ENCODE measurements around the gene MAP2K7.
"Not testable (repeated sequence)": the region's sequence is repeated elsewhere in the genome, so short reads cannot be mapped to it uniquely, and the experiment has no call there.

MAP2K7 gene

DNA sequence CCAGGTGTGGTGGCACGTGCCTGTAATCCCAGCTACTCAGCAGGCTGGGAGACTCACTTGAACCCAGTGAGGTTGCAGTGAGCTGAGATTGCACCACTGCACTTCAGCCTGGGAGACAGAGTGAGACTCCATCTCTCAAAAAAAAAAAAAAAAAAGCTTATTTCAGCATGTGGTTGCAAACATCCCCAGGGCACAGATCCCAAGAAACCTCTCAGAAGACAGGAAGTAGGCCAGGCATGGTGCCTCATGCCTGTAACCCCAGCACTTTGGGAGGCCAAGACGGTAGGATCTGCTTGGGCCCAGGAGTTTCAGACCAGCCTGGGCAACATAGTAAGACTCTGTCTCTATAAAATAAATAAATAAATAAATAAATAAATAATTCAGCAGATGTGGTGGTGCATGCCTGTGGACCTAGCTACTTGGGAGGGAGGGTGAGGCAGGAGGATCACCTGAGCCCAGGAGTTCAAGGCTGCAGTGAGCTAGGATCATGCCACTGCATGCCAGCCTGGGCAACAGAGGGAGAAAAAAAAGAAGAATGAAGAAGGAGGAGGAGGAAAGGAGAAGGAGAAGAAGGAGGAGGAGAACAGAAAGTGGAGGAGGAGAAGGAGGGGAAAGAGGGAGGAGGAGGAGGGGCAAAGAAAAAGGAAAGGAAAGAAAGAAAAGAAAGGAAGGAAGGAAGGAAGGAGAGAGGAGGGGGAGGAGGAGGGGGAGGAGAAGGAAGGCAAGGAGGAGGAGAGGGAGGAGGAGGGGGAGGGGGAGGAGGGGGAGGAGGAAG is 19.7 kb upstream of the MAP2K7 start:
- no peak for DNase-seq (ENCODE audit: low read depth in 2 of 2)

GRCh38 chr19:7885818-7886217 is 17.9 kb upstream of the MAP2K7 start:
- no peak for DNase-seq (ENCODE audit: low read depth in 2 of 2)

- no peak for DNase-seq (ENCODE audit: low read depth in 2 of 2)
These were observed 16.1 kb upstream of the MAP2K7 start for GRCh38 chr19:7887408-7888144.

DNA sequence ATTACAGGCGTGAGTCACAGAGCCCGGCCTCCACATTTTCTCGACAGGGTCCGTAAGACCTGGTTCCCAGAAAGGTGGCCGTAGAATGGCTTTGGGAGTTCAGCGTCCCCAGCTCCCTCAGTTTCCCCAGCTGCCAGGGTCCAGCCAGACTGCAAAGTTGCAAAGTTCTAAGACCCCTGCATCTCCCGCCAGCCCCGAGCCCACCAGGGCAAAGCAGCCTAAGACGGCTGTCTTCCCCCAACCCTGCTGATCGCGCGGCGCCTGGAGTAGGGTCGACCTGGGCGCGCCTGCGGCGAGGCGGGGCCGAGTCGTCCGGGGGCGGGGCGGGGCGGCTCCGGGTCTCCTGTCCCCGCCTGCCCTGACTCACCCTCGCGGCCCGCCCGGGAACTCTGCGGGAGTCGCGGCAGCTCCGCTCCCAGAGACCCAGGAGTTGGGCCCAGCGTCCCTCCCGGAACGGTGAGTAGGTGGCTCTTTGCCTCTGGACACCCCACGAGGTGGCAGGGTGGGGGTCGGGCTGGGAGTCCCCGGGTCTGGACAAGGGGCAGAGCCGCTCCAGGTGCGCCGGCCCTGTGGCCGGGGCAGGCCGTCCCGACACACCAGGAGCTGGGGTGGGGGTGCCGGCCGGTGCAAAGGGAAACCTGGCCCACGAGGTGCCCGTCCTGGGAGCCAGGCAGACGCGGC is 15.4 kb upstream of the MAP2K7 start, which contains the start of gene LRRC8E:
Gene LRRC8E (plus strand): TSS at position 366 of the 681 bp plus-strand sequence. CDS start 7,094 bp downstream, outside the sequence.
- DNase-seq (ENCODE audit: low read depth in 2 of 2): peak; percentile 32 to 48

- no peak for DNase-seq (ENCODE audit: low read depth in 2 of 2)
These were observed 14.9 kb upstream of the MAP2K7 start for GRCh38 chr19:7888826-7889217.

DNA sequence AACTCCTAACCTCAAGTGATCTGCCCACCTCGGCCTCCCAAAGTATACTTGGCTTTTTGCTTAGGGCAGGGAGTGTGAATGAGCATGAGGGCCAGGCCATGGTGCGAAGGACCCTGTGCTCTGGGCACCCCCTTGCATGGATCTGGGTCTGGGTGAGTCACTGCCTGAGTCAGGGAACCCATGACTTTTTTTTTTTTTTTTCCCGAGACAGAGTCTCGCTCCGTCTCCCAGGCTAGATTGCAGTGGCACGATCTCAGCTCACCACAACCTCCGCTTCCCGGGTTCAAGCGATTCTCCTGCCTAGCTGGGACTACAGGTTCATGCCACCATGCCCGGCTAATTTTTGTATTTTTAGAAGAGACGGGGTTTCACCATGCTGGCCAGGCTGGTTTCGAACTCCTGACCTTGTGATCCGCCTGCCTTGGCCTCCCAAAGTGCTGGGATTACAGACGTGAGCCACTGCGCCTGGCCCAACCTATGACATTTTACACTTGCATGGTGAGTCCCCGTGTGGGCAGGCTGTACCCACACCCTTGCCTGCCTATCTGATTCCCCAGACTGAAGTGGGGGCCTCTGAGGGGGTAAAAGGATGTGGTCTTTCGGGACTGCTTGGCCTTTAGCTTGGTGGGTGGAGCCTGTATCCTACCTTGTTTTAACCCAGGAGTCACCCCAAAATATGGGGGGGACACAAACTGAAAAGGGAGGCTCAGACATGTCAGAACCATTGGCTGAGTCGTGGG is 10.1 kb upstream of the MAP2K7 start:
- not testable (repeated sequence) for DNase-seq (ENCODE audit: low read depth in 2 of 2)

DNA sequence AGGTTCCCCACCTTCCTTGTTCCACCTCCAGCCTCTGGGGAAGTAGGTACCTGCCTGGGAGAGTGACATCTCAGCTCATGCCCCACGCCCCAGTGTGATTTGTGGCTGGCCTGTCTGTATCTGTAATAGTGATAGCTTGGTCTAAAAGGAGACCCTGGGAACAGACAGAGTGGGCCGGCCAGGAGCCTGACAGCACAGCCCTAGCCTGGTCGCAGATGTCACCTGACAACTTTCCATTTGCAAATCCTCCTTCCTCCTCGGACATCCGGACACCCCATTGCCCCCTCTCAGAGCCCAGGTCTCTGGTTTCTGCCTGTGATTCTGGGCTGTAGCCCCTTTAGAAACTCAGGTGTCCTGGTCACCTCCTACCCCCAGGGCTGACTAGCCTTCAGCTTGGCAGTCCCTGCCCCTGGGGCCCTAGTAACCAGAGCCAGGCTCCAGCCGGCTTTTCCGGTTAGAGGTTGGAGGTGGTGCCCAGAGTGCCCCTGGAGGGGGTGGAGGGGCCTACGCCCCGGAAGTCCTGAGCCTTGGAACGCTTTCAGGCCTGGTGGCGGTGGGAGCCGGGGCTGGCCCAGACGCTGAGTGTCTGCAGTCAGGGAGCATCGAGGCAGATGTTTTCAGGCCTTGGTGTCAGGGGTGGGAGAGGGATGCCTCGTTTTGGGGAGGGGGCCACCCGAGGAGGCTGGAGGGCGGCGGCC is 8.9 kb upstream of the MAP2K7 start:
- no peak for DNase-seq (ENCODE audit: low read depth in 2 of 2)

DNA sequence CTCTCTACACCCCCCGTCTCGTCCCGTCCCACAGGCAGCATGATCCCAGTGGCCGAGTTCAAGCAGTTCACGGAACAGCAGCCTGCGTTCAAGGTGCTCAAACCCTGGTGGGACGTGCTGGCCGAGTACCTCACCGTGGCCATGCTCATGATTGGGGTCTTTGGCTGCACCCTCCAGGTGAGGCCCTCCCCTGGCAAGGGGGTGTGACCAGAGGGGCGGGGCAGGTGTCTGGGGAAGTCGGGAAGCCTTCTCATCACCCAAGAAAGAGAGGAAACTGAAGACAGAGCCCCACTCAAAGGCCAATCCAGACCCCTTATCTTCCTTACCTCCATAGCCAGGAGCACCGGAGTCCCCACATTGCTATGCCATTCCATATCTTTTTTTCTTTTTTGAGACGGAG is 8.1 kb upstream of the MAP2K7 start:
- DNase-seq (ENCODE audit: low read depth in 2 of 2): no peak

- no peak for DNase-seq (ENCODE audit: low read depth in 2 of 2)
These were observed 6.4 kb upstream of the MAP2K7 start for GRCh38 chr19:7897292-7897691.

- DNase-seq (ENCODE audit: low read depth in 2 of 2): no peak
These were observed 4.7 kb upstream of the MAP2K7 start for GRCh38 chr19:7898967-7899366.

- DNase-seq (ENCODE audit: low read depth in 2 of 2): no peak
These were observed 3.8 kb upstream of the MAP2K7 start for GRCh38 chr19:7899751-7900378.

DNA sequence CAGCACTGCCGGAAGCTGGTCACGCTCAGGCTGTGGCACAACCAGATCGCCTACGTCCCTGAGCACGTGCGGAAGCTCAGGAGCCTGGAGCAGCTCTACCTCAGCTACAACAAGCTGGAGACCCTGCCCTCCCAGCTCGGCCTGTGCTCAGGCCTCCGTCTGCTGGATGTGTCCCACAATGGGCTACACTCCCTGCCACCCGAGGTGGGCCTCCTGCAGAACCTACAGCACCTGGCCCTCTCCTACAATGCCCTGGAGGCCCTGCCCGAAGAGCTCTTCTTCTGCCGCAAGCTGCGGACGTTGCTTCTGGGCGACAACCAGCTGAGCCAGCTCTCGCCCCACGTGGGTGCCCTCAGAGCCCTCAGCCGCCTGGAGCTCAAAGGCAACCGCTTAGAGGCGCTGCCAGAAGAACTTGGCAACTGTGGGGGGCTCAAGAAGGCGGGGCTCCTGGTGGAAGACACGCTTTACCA is 3.2 kb upstream of the MAP2K7 start:
- DNase-seq (ENCODE audit: low read depth in 2 of 2): no peak

DNA sequence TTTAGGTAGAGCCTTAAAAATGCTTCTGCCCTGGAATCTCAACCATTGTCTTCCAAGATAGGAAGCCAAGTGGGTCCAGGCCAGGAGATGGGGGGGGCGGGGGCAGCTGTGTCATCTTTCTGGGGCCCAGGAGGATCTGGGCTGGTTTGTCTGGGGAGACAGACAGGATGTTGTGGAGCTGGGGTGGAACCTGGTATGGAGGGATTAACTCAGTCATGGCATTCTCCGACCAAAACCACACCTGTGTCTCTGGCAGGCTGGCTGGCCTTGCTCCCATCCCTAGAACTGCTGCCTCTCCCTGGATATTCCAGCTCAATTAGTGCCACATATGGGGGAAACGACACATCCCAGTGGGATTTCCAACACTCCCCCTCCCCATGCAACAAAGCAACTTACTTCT is 2.7 kb upstream of the MAP2K7 start:
- DNase-seq (ENCODE audit: low read depth in 2 of 2): no peak

- no peak for DNase-seq (ENCODE audit: low read depth in 2 of 2)
These were observed 2.3 kb upstream of the MAP2K7 start for GRCh38 chr19:7901337-7901736.

GRCh38 chr19:7902796-7903243 is 857 bp upstream of the MAP2K7 start:
- no peak for DNase-seq (ENCODE audit: low read depth in 2 of 2)

DNA sequence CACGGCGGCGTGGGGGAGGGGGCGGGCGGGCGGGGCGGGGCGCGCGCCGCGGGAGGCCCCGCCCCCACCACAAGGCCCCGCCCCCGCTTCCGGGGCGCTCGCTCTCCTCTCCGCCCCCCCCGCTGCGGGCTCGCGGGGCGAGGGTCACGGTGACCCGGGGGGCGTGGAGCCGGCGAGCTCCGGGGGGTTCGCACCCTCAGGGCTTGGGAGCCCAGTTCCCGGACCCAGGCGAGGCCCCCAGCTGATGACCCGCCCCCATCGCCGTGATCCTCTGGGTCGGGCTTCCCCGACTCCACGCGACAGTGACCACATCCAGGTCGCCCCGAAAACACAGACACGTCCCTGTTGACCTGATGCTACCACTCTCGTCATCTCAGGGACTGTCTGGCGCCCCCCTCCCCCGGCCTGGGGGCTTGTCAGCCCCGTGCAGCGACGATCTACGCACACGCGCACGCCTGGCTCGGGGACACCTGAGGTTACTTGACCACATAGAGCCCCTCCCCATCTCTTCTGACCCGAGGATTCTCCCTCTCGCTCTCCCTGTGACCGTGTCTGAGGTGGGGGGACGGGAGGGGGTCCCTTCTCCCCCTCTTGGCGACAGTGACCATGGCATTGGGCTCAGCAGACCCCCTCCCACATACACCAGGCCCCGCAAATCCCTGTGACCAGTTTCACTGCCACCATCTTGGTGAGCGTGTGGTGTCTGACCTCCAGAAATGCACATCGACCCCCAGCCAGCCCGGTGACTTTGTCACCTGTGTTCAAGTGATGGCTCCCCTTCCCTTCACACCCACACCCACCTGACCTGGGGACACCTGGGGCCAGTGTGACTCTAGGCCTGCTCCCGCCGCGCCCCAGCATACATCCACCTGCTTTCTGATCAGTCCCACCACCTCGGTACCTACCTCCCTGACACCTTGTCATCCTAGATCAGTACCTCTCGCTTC is 670 bp downstream of the MAP2K7 start:
- peak in 1 of 2 donors; percentile 32 for DNase-seq (ENCODE audit: low read depth in 2 of 2)

DNA sequence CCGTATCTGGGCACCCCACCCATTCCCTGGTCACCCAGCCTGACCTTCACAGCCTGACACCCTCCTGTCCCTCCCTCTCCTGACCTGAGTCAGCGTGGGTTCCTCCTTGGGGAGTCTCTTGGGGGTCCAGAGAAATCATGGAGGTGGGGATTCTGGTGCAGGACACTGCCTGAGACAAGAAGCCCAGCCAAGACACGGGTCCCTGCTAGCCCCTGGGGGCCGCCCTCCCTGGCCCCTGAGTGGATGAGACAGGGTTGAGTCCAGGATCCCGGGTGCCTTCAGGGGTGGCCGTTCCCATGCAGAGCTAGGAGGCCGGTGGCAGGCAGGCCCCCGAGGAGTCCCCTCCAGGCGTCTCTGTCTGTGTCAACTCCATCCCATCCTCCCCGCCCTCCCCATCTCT is 1.6 kb downstream of the MAP2K7 start:
- DNase-seq (ENCODE audit: low read depth in 2 of 2): no peak

- DNase-seq (ENCODE audit: low read depth in 2 of 2): no peak
These were observed 2.2 kb downstream of the MAP2K7 start for GRCh38 chr19:7905859-7906258.

DNA sequence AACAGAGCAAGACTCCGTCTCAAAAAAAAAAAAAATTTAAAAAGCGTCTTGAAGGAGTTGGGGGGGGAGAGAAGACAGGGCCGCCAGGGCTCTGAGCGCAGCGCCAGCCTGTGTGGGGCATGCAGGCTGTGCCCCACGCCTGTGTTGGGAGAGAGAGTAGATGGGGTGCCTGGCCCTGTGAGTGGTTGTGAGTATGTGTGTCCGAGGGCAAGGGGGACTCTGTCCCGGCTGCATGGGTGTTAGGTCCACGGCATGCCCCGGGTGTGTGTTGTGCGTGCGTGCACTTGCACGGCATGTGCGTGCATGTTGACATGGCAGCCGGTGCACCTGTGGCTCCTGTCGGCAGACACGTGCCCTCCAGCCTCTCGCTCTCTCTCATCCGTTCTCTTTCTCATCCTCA is 3.4 kb downstream of the MAP2K7 start:
- no peak for DNase-seq (ENCODE audit: low read depth in 2 of 2)
